Naive thymus-derived CD4-positive, alpha-beta T cell (primary cell): ENCODE data around the gene SLC48A1. TPM values are rescaled to one million over a fixed set of nuclear protein-coding genes. Genes with fewer than 3 reads are reported as not detected.

Experiments used
- ATAC-seq: fragments of 150-1000 bp; cut with Tn5 transposase; 2 replicates; pipeline ENCODE4 v1.10.0; 2021; ENCODE audit warnings: mild to moderate bottlenecking, moderate library complexity
- CTCF ChIA-PET: fragments of 350-600 bp; sonication (Branson Sonifier 250); formaldehyde crosslinking; loops from one replicate; lab custom pipeline; 2021; ENCODE audit warnings: antibody characterized with exemption; lab: Charles Lee
- POLR2A ChIA-PET: fragments of 350-600 bp; sonication (Branson Sonifier 250); formaldehyde crosslinking; loops from one replicate; lab custom pipeline; 2021; ENCODE audit warnings: antibody characterized with exemption, inconsistent platforms; lab: Charles Lee
- DNase-seq, 9 donors: peaks; one replicate each; pipeline versions ENCODE4 v3.0.0 to v3.0.0-alpha.2; 2020 to 2022; ENCODE audit warnings: mixed read lengths in 1 of 9
- H3K27ac ChIP-seq: one replicate; pipeline ENCODE4 v1.7.0; 2013; ENCODE audit warnings: mild to moderate bottlenecking, low read depth, low read length, moderate library complexity
- H3K27me3 ChIP-seq, 2 donors: one replicate each; pipeline ENCODE4 v1.7.0; 2013; ENCODE audit warnings: low read length in 2 of 2, mild to moderate bottlenecking in 2 of 2, moderate library complexity in 2 of 2; ENCODE audit not compliant: control insufficient read depth in 2 of 2, insufficient read depth in 2 of 2
- H3K36me3 ChIP-seq, 3 experiments: 1 replicate in 2 of 3; 2 replicates in 1 of 3; pipeline ENCODE4 v1.7.0; 2013; ENCODE audit warnings: low read length in 3 of 3, mild to moderate bottlenecking in 3 of 3, moderate library complexity in 1 of 3; ENCODE audit not compliant: insufficient read depth in 3 of 3, control insufficient read depth in 2 of 3
- H3K4me1 ChIP-seq, 2 donors: one replicate each; pipeline ENCODE4 v1.7.0; 2013; ENCODE audit warnings: low read length in 2 of 2, mild to moderate bottlenecking in 2 of 2, moderate library complexity in 1 of 2; ENCODE audit not compliant: control insufficient read depth in 2 of 2, insufficient read depth in 2 of 2
- H3K4me3 ChIP-seq: 2 replicates; pipeline ENCODE4 v1.7.0; 2013; ENCODE audit warnings: mild to moderate bottlenecking, low read length
- H3K9me3 ChIP-seq, 3 experiments: 1 replicate in 2 of 3; 2 replicates in 1 of 3; pipeline ENCODE4 v1.7.0; 2013; ENCODE audit warnings: low read length in 3 of 3; ENCODE audit not compliant: control insufficient read depth in 2 of 3
- H3K27ac Mint-ChIP-seq, 9 donors: one replicate each; pipeline ENCODE4 v1.8.0; 2020 to 2022; ENCODE audit warnings: mixed read lengths in 9 of 9, mild to moderate bottlenecking in 8 of 9, moderate library complexity in 5 of 9, inconsistent platforms in 2 of 9
- H3K27me3 Mint-ChIP-seq, 5 donors: one replicate each; pipeline ENCODE4 v1.8.0; 2021 to 2022; ENCODE audit warnings: mixed read lengths in 5 of 5, mild to moderate bottlenecking in 1 of 5
- H3K36me3 Mint-ChIP-seq, 5 donors: one replicate each; pipeline ENCODE4 v1.8.0; 2020 to 2022; ENCODE audit warnings: mixed read lengths in 5 of 5, mild to moderate bottlenecking in 3 of 5, inconsistent platforms in 1 of 5
- H3K4me1 Mint-ChIP-seq, 7 donors: one replicate each; pipeline ENCODE4 v1.8.0; 2020 to 2022; ENCODE audit warnings: mixed read lengths in 7 of 7, mild to moderate bottlenecking in 3 of 7, inconsistent platforms in 1 of 7
- H3K4me3 Mint-ChIP-seq, 10 donors: one replicate each; pipeline ENCODE4 v1.8.0; 2020 to 2022; ENCODE audit warnings: mild to moderate bottlenecking in 10 of 10, mixed read lengths in 10 of 10, moderate library complexity in 6 of 10, inconsistent platforms in 2 of 10
- H3K9me3 Mint-ChIP-seq, 11 donors: one replicate each; pipeline ENCODE4 v1.8.0; 2020 to 2022; ENCODE audit warnings: mixed read lengths in 11 of 11, mild to moderate bottlenecking in 4 of 11, inconsistent platforms in 1 of 11, moderate library complexity in 1 of 11
- intact Hi-C, 2 donors: fragments of 100-400 bp; cut with micrococcal nuclease; formaldehyde crosslinking; loops; one replicate each; pipeline ENCODE4 v1.15.1; 2023
- polyA plus RNA-seq, 2 donors: library from polyadenylated mRNA; unstranded; fragments of 300-500 nt; fragmentation: Illumina TruSeq; gene quantifications; one replicate each; pipeline ENCODE4 v1.2.3, GENCODE V29; 2021
- total RNA-seq, 6 experiments: library from RNA in 5 of 6; stranded (reverse) in 5 of 6; gene quantifications; 1 replicate in 5 of 6; 2 replicates in 1 of 6; pipeline ENCODE4 v1.2.3 and lab custom pipeline; 2021 to 2026

The SLC48A1 gene
- total and polyA plus RNA-seq, 7 experiments from 2014 or later = 6.7 to 15.6 (median 12.5) TPM

- ATAC-seq = peak; percentile 59
- Histone ChIP-seq H3K27ac (no peak overlapping the region), H3K4me1 (no peaks in the 10 kb centered on the region), H3K36me3 (no peaks in the 10 kb centered on the region), H3K27me3 (no peaks in the 10 kb centered on the region), H3K9me3 (no peaks in the 10 kb centered on the region), H3K4me3 (no peak overlapping the region)
- Mint-ChIP-seq H3K36me3 (no peaks in the 10 kb centered on the region), H3K9me3 (no peaks in the 10 kb centered on the region), H3K27me3 (peaks cover 0 to 9% (median 0%) of the 10 kb centered on the region in 5 donors), H3K4me1 (peaks cover 0 to 8% (median 0%) of the 10 kb centered on the region in 7 donors), H3K4me3 (no peak overlapping the region), H3K27ac (no peak overlapping the region)
- POLR2A ChIA-PET = no interaction called here
- intact Hi-C loops = no loop called here
- DNase-seq = no peak
- CTCF ChIA-PET = no interaction called here
Observed at GRCh38 chr12:47750229-47750798, 22.7 kb upstream of the SLC48A1 start.

- intact Hi-C loops = no loop called here
- no peaks in the 10 kb centered on the region for H3K27me3 ChIP-seq
- H3K9me3 ChIP-seq = no peaks in the 10 kb centered on the region
- Mint-ChIP-seq H3K27me3 (peaks cover 0 to 4% (median 0%) of the 10 kb centered on the region in 5 donors), H3K9me3 (no peaks in the 10 kb centered on the region), H3K4me1 (peaks cover 0 to 14% (median 0%) of the 10 kb centered on the region in 7 donors), H3K4me3 (no peak overlapping the region), H3K36me3 (no peaks in the 10 kb centered on the region), H3K27ac (no peak overlapping the region)
- no peak overlapping the region for H3K4me3 ChIP-seq
- CTCF ChIA-PET = no interaction called here
- no peak overlapping the region for H3K27ac ChIP-seq
- ATAC-seq (no peak), DNase-seq (no peak)
- H3K36me3 ChIP-seq = no peaks in the 10 kb centered on the region
- H3K4me1 ChIP-seq = no peaks in the 10 kb centered on the region
- POLR2A ChIA-PET = no interaction called here
Observed at GRCh38 chr12:47750916-47751470, 22.0 kb upstream of the SLC48A1 start.

- intact Hi-C loops = no loop called here
- Histone ChIP-seq H3K36me3 (no peaks in the 10 kb centered on the region), H3K4me3 (no peak overlapping the region), H3K4me1 (no peaks in the 10 kb centered on the region), H3K27me3 (no peaks in the 10 kb centered on the region), H3K27ac (no peak overlapping the region), H3K9me3 (no peaks in the 10 kb centered on the region)
- Mint-ChIP-seq H3K4me1 (peaks cover 0 to 20% (median 0%) of the 10 kb centered on the region in 7 donors), H3K4me3 (no peak overlapping the region), H3K36me3 (no peaks in the 10 kb centered on the region), H3K27me3 (peaks cover 0 to 4% (median 0%) of the 10 kb centered on the region in 5 donors), H3K9me3 (no peaks in the 10 kb centered on the region), H3K27ac (no peak overlapping the region)
- POLR2A ChIA-PET = no interaction called here
- DNase-seq (no peak), ATAC-seq (no peak)
- CTCF ChIA-PET = interaction anchor here (1.7 kb wide), 1 partner anchor 9 kb away, joined by 8 read pairs; no protein-coding TSS in a partner anchor
Observed at GRCh38 chr12:47751561-47751960, 21.5 kb upstream of the SLC48A1 start.

GRCh38 chr12:47752121-47752520 lies 20.9 kb upstream of the SLC48A1 start:
- DNase-seq (no peak), ATAC-seq (no peak)
- ChIA-PET POLR2A (interaction anchor here (1.1 kb wide), 1 partner anchor 14 kb away, joined by 3 read pairs; no protein-coding TSS in a partner anchor), CTCF (interaction anchor here (1.7 kb wide), 1 partner anchor 9 kb away, joined by 8 read pairs; no protein-coding TSS in a partner anchor)
- Histone ChIP-seq H3K4me1 (no peaks in the 10 kb centered on the region), H3K9me3 (no peaks in the 10 kb centered on the region), H3K27ac (no peak overlapping the region), H3K4me3 (no peak overlapping the region), H3K36me3 (no peaks in the 10 kb centered on the region), H3K27me3 (no peaks in the 10 kb centered on the region)
- H3K27me3 Mint-ChIP-seq = peaks cover 0 to 4% (median 0%) of the 10 kb centered on the region in 5 donors
- intact Hi-C loops = no loop called here
- no peaks in the 10 kb centered on the region for H3K9me3 Mint-ChIP-seq
- no peak overlapping the region for H3K27ac Mint-ChIP-seq
- peaks cover 0 to 21% (median under 1%) of the 10 kb centered on the region in 7 donors for H3K4me1 Mint-ChIP-seq
- H3K36me3 Mint-ChIP-seq = no peaks in the 10 kb centered on the region
- H3K4me3 Mint-ChIP-seq = no peak overlapping the region

GRCh38 chr12:47752552-47752951 lies 20.5 kb upstream of the SLC48A1 start:
- ChIA-PET CTCF (interaction anchor here (1.7 kb wide), 1 partner anchor 10 kb away, joined by 8 read pairs; no protein-coding TSS in a partner anchor), POLR2A (interaction anchor here (1.1 kb wide), 1 partner anchor 14 kb away, joined by 3 read pairs; no protein-coding TSS in a partner anchor)
- no peaks in the 10 kb centered on the region for H3K36me3 Mint-ChIP-seq
- H3K4me3 Mint-ChIP-seq = no peak overlapping the region
- intact Hi-C loops = no loop called here
- Histone ChIP-seq H3K4me1 (no peaks in the 10 kb centered on the region), H3K36me3 (no peaks in the 10 kb centered on the region), H3K27ac (no peak overlapping the region), H3K9me3 (no peaks in the 10 kb centered on the region), H3K27me3 (no peaks in the 10 kb centered on the region), H3K4me3 (no peak overlapping the region)
- peak overlapping the region in 1 of 9 donors; percentile 22 for H3K27ac Mint-ChIP-seq
- H3K27me3 Mint-ChIP-seq = peaks cover 0 to 4% (median 0%) of the 10 kb centered on the region in 5 donors
- H3K4me1 Mint-ChIP-seq = peaks cover 0 to 21% (median 5%) of the 10 kb centered on the region in 7 donors
- ATAC-seq = no peak
- H3K9me3 Mint-ChIP-seq = no peaks in the 10 kb centered on the region
- no peak for DNase-seq

GRCh38 chr12:47753021-47754001 lies 19.7 kb upstream of the SLC48A1 start:
- Mint-ChIP-seq H3K27me3 (peaks cover 0 to 4% (median 0%) of the 10 kb centered on the region in 5 donors), H3K36me3 (no peaks in the 10 kb centered on the region), H3K27ac (peak overlapping the region in 1 of 9 donors; percentile 22), H3K4me3 (no peak overlapping the region), H3K4me1 (peaks cover 0 to 23% (median 9%) of the 10 kb centered on the region in 7 donors), H3K9me3 (no peaks in the 10 kb centered on the region)
- ATAC-seq (no peak), DNase-seq (no peak)
- peaks cover under 1% of the 10 kb centered on the region in 2 donors for H3K4me1 ChIP-seq
- H3K27me3 ChIP-seq = no peaks in the 10 kb centered on the region
- no peaks in the 10 kb centered on the region for H3K9me3 ChIP-seq
- H3K4me3 ChIP-seq = no peak overlapping the region
- CTCF ChIA-PET = interaction anchor here (1.7 to 10.7 kb wide), 2 partner anchors 10 to 11 kb away, joined by 8 to 130 read pairs; no protein-coding TSS in a partner anchor
- no peak overlapping the region for H3K27ac ChIP-seq
- no peaks in the 10 kb centered on the region for H3K36me3 ChIP-seq
- intact Hi-C loops = no loop called here
- POLR2A ChIA-PET = interaction anchor here (1.1 to 1.6 kb wide), 2 partner anchors 13 to 20 kb away, joined by 3 read pairs; partner anchors contain the start of gene SLC48A1
